Rectal smooth muscle tissue (tissue), 1 donor: ENCODE measurements around the gene C1QTNF4.
"Not testable (repeated sequence)": the region's sequence is repeated elsewhere in the genome, so short reads cannot be mapped to it uniquely, and the experiment has no call there.

ENCODE experiments used
- H3K27ac ChIP-seq: one replicate; pipeline ENCODE4 v1.7.0; 2013; ENCODE audit warnings: low read depth, low read length, inconsistent platforms
- H3K27me3 ChIP-seq: one replicate; pipeline ENCODE4 v1.7.0; 2013; ENCODE audit warnings: low read length; ENCODE audit not compliant: control insufficient read depth, insufficient read depth
- H3K36me3 ChIP-seq: one replicate; pipeline ENCODE4 v1.7.0; 2013; ENCODE audit warnings: low read length; ENCODE audit not compliant: control insufficient read depth, insufficient read depth
- H3K4me1 ChIP-seq: one replicate; pipeline ENCODE4 v1.7.0; 2013; ENCODE audit warnings: low read length; ENCODE audit not compliant: control insufficient read depth, insufficient read depth
- H3K4me3 ChIP-seq: one replicate; pipeline ENCODE4 v1.7.0; 2013; ENCODE audit warnings: low read length
- H3K9ac ChIP-seq: one replicate; pipeline ENCODE4 v1.7.0; 2013; ENCODE audit warnings: low read length

The C1QTNF4 gene

GRCh38 chr11:47593934-47594855, at the start of gene C1QTNF4:
TSS of gene C1QTNF4 (minus strand) at chr11:47594411. CDS start at chr11:47590810, 3,601 bp downstream.
- Histone ChIP-seq H3K36me3 (no peaks in the 10 kb centered on the region), H3K4me3 (no peak within 1 kb of the TSS), H3K4me1 (no peaks in the 10 kb centered on the region), H3K27me3 (peaks cover 18% of the 10 kb centered on the region), H3K9ac (no peak within 1 kb of the TSS), H3K27ac (no peak within 1 kb of the TSS)

GRCh38 chr11:47642099-47642855, 48.1 kb upstream of the C1QTNF4 start, which contains the start of gene MTCH2:
TSS of gene MTCH2 (minus strand) at chr11:47642559. CDS start at chr11:47642465, 94 bp downstream.
- Histone ChIP-seq H3K4me3 (peak within 1 kb of the TSS; percentile 92), H3K4me1 (peaks cover 9% of the 10 kb centered on the region), H3K27ac (peak within 1 kb of the TSS; percentile 85), H3K9ac (peak within 1 kb of the TSS; percentile 90), H3K27me3 (no peaks in the 10 kb centered on the region), H3K36me3 (no peaks in the 10 kb centered on the region)

- H3K27ac ChIP-seq = peak overlapping the region; percentile 85
- H3K27me3 ChIP-seq = no peaks in the 10 kb centered on the region
Observed at GRCh38 chr11:47641600-47642098, 47.4 kb upstream of the C1QTNF4 start.

GRCh38 chr11:47640506-47640905, 46.3 kb upstream of the C1QTNF4 start:
- not testable (repeated sequence) for H3K9ac ChIP-seq, H3K27ac ChIP-seq, H3K4me3 ChIP-seq, H3K27me3 ChIP-seq, H3K4me1 ChIP-seq, H3K36me3 ChIP-seq

More at GRCh38 chr11:47641600-47642098, 47.4 kb upstream of the C1QTNF4 start:
- Histone ChIP-seq H3K4me1 (peaks cover 9% of the 10 kb centered on the region), H3K4me3 (peak overlapping the region; percentile 92), H3K9ac (peak overlapping the region; percentile 90), H3K36me3 (no peaks in the 10 kb centered on the region)

- H3K27ac ChIP-seq, H3K27me3 ChIP-seq, H3K36me3 ChIP-seq, H3K9ac ChIP-seq, H3K4me1 ChIP-seq, H3K4me3 ChIP-seq: not testable (repeated sequence)
Observed at GRCh38 chr11:47636331-47636730, 42.1 kb upstream of the C1QTNF4 start.

- Histone ChIP-seq H3K27me3 (no peaks in the 10 kb centered on the region), H3K4me1 (no peaks in the 10 kb centered on the region), H3K4me3 (no peak overlapping the region), H3K27ac (no peak overlapping the region), H3K9ac (no peak overlapping the region), H3K36me3 (peaks cover 17% of the 10 kb centered on the region)
Observed at GRCh38 chr11:47631473-47631872, 37.3 kb upstream of the C1QTNF4 start.

- no peaks in the 10 kb centered on the region for H3K4me1 ChIP-seq
- H3K36me3 ChIP-seq = peaks cover 20% of the 10 kb centered on the region
- no peak overlapping the region for H3K9ac ChIP-seq
- no peak overlapping the region for H3K4me3 ChIP-seq
- no peaks in the 10 kb centered on the region for H3K27me3 ChIP-seq
- H3K27ac ChIP-seq = no peak overlapping the region
Observed at GRCh38 chr11:47628026-47628425, 33.8 kb upstream of the C1QTNF4 start.

- Histone ChIP-seq H3K27ac (no peak overlapping the region), H3K4me1 (no peaks in the 10 kb centered on the region), H3K27me3 (no peaks in the 10 kb centered on the region), H3K36me3 (peaks cover 24% of the 10 kb centered on the region), H3K4me3 (no peak overlapping the region), H3K9ac (no peak overlapping the region)
Observed at GRCh38 chr11:47626234-47626633, 32.0 kb upstream of the C1QTNF4 start.

GRCh38 chr11:47620836-47621378, 26.7 kb upstream of the C1QTNF4 start:
- no peak overlapping the region for H3K4me3 ChIP-seq
- H3K27me3 ChIP-seq = no peaks in the 10 kb centered on the region
- peaks cover 13% of the 10 kb centered on the region for H3K36me3 ChIP-seq
- no peaks in the 10 kb centered on the region for H3K4me1 ChIP-seq
- H3K27ac ChIP-seq = no peak overlapping the region
- no peak overlapping the region for H3K9ac ChIP-seq

GRCh38 chr11:47617417-47617809, 23.2 kb upstream of the C1QTNF4 start:
- Histone ChIP-seq H3K27ac (no peak overlapping the region), H3K27me3 (no peaks in the 10 kb centered on the region), H3K9ac (no peak overlapping the region), H3K4me3 (no peak overlapping the region), H3K36me3 (peaks cover 4% of the 10 kb centered on the region), H3K4me1 (no peaks in the 10 kb centered on the region)

GRCh38 chr11:47616726-47617416, 22.7 kb upstream of the C1QTNF4 start:
- H3K4me1 ChIP-seq = no peaks in the 10 kb centered on the region
- no peaks in the 10 kb centered on the region for H3K27me3 ChIP-seq
- H3K27ac ChIP-seq = no peak overlapping the region
- no peak overlapping the region for H3K9ac ChIP-seq
- H3K36me3 ChIP-seq = peaks cover 3% of the 10 kb centered on the region
- no peak overlapping the region for H3K4me3 ChIP-seq

- Histone ChIP-seq H3K27me3 (no peaks in the 10 kb centered on the region), H3K9ac (no peak overlapping the region), H3K4me3 (no peak overlapping the region), H3K27ac (no peak overlapping the region), H3K4me1 (no peaks in the 10 kb centered on the region), H3K36me3 (peaks cover 3% of the 10 kb centered on the region)
Observed at GRCh38 chr11:47615249-47615648, 21.0 kb upstream of the C1QTNF4 start.
